A673 (cell line): ENCODE measurements around the gene PTHLH.

ENCODE experiments used
- EZH2 ChIP-seq: fragments of 200-600 bp; sonication (generic); IDR thresholded peaks from 2 replicates; pipeline ENCODE4 v1.6.1; 2017; ENCODE audit warnings: borderline replicate concordance, low read depth, mild to moderate bottlenecking, mixed read lengths, antibody characterized with exemption, low read length; ENCODE audit not compliant: poor library complexity, severe bottlenecking
- TF ChIP-seq, protein P1 (sequence below): fragments of 300-800, 200-600 bp; sonication (generic); conservative IDR thresholded peaks from 2 replicates; pipeline ENCODE4 v1.5.1; 2017; ENCODE audit warnings: low read depth, mild to moderate bottlenecking, antibody characterized with exemption, low read length, moderate library complexity, mixed read lengths

DNA sequence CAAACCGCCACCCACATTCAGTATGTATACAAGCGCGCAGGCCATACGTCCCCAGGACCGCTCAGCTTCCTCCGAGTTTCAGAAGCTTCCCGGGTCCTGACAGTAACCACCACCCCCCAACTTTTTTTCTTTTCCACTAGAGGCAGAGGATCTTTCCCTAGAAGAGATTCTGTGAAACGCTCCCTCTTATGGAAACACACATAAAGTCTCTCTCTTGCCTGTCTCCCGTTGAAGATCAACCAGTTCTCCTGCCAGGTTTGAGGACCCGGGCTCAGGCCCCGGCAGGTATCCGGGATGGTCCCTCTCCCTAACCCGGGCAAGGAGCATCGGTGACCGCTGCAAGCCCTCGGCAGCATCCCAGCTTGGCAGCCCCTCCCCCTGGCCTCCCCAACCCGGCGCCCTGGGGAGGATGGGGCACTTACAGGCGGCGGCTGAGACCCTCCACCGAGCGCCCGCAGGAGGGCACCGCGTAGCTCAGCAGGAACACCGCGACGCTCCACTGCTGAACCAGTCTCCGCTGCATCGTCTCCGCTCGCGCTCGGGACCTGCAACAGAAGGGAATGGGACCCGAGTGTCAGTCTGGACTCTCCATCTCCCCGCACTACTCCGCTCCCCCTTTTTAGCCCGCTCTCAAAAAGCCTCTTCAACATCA lies 3.4 kb downstream of the PTHLH start:
- TF ChIP-seq, protein P1, sequence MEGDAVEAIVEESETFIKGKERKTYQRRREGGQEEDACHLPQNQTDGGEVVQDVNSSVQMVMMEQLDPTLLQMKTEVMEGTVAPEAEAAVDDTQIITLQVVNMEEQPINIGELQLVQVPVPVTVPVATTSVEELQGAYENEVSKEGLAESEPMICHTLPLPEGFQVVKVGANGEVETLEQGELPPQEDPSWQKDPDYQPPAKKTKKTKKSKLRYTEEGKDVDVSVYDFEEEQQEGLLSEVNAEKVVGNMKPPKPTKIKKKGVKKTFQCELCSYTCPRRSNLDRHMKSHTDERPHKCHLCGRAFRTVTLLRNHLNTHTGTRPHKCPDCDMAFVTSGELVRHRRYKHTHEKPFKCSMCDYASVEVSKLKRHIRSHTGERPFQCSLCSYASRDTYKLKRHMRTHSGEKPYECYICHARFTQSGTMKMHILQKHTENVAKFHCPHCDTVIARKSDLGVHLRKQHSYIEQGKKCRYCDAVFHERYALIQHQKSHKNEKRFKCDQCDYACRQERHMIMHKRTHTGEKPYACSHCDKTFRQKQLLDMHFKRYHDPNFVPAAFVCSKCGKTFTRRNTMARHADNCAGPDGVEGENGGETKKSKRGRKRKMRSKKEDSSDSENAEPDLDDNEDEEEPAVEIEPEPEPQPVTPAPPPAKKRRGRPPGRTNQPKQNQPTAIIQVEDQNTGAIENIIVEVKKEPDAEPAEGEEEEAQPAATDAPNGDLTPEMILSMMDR: peak; percentile 20; the same call in 1 of the 2 replicates
- TF ChIP-seq EZH2: no peak
